Measurements from ENCODE around the gene DEDD2.

DEDD2 gene

GRCh38 chr19:42248270-42249148, 31.0 kb upstream of the DEDD2 start:
- DNase-seq (ENCODE audit: low read depth in 3 of 3) = no peak

GRCh38 chr19:42247640-42248199, 30.2 kb upstream of the DEDD2 start:
- DNase-seq (ENCODE audit: low read depth in 3 of 3) = no peak

- DNase-seq (ENCODE audit: low read depth in 3 of 3) = no peak
Measured at GRCh38 chr19:42246922-42247639, 29.6 kb upstream of the DEDD2 start.

DNA sequence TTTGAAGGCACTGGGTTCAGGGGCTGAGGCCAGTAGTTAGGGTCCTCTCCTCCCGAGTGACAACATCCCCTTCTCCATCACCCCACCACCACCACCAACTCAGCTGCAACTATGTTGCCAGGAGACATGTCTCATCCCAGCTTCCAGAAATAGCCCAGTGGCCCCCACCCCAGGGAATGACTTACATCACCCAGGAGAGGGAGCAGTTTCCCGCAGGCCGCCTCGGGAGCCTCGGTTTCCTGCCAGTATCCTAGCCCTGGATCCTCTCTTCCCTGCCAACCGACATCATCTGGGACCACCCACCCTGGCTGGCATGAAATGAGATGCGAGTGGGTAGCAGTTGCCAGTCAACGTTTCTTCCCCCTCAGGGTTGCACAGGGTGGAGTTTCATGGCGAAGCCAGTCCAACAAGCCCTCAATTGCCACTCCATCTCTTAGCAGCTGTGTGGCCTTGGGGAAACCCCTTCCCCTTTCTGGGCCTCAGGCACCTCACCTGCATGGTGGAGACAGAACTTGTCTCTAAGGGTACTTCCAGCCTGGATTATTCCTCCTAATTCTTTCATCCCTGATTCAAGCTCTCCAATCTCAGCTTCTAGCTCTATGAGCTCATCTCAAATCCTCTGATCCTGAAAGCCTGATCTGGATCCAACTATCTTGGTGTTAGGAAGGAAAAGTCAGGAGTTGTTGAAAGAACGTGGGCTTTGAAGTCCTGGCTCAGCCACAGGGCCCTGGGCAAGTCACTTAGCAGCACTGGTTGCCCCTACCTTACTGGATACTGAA, 28.9 kb upstream of the DEDD2 start:
- DNase-seq (ENCODE audit: low read depth in 3 of 3) = no peak

- no peak for DNase-seq (ENCODE audit: low read depth in 3 of 3)
Measured at GRCh38 chr19:42245231-42245630, 27.8 kb upstream of the DEDD2 start.

GRCh38 chr19:42244347-42245220, 27.1 kb upstream of the DEDD2 start:
- DNase-seq (ENCODE audit: low read depth in 3 of 3) = peak; percentile 84 to 88 (median 86)

- DNase-seq (ENCODE audit: low read depth in 3 of 3) = peak; percentile 90 to 91 (median 91)
Measured at GRCh38 chr19:42242512-42243409, 25.3 kb upstream of the DEDD2 start, which contains the start of gene GSK3A. Gene GSK3A, minus strand, starts transcription at chr19:42242602. Its CDS starts 137 bp downstream, at chr19:42242465.

DNA sequence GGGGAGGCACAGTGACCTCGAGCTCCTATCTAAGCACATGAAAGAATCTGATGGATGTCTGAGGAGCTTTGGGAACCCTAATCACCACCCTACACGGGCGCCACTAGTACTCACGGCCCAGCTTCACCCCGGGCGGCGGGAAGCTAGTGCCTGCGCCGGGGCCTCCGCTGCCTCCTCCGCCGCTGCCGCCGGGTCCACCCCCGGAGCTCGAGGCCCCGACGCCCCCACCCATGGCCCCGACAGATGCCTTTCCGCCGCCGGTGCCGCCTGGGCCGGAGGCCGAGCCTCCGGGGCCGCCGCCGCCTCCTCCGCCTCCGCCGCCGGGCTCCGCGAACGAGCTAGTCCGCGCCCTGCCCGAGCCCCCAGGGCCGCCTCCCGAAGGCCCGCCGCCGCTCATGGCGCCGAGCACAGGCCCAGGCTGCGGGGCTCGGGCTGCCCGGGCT, 24.6 kb upstream of the DEDD2 start:
- no peak for DNase-seq (ENCODE audit: low read depth in 3 of 3)

DNA sequence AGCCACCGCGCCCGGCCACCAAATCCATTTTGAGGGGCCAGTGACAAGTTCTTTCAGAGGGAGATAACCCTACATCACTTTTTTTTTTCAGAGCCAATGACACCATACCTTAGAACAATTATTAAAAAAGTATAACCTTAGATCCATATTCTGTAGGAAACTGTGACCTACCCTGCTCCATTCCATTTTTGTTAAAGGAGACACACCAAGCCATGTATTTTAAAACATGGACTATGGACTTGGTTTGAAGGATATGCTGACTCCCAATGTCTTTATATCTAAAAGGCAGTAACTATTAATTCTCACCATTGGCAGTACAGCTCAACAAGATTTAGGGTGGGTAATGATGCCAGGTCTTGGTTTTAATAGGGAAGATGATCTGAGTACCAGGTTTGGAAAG, 23.8 kb upstream of the DEDD2 start:
- no peak for DNase-seq (ENCODE audit: low read depth in 3 of 3)

- DNase-seq (ENCODE audit: low read depth in 3 of 3) = no peak
Measured at GRCh38 chr19:42239544-42240220, 22.2 kb upstream of the DEDD2 start.

- DNase-seq (ENCODE audit: low read depth in 3 of 3) = no peak
Measured at GRCh38 chr19:42235181-42235580, 17.7 kb upstream of the DEDD2 start.

DNA sequence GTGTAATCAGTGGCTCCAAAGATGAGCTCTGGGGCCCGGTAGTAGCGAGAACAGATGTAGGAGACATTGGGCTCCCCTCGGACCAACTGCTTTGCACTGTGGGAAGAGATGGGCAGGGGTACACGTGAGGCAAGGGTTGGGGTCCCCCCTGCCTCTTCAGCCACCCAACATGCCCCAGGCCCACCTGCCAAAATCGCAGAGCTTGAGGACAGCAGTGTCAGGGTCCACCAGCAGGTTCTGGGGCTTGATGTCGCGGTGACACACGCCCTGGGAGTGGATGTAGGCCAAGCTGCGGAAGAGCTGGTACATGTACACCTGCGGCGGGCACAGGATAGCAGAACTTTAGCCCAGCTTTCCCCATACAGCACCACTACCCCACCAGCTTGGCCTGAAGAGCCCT, 16.9 kb upstream of the DEDD2 start:
- no peak for DNase-seq (ENCODE audit: low read depth in 3 of 3)

DNA sequence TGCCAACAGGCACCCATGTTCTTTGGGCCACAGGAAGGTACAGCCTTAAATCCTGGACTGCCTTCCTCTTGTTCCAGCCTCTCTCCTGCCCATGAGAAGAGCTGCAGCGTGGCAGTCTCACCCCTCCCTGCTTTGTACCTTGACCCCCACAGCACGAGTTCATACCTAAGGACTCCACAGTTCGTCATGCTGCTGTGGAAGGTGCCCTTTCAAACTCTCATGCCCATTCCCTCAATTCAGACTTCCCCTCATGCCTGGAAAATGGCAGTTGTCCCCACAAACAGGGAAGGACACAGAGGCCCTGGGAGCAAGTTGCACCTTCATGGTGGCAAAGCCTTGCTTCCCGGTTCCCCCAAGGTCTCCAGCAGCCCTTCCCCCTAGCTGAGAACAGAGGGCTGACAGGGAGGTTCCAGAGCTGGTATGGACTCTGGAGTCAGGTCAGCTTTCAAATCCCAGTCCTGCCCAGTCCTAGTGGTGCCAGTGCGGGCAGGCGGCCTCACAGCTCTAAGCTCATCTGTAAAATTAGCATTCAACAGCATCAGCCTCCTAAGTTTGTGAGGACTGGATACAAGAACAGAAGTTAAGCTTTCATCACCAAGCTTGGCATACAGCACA, 16.3 kb upstream of the DEDD2 start:
- no peak for DNase-seq (ENCODE audit: low read depth in 3 of 3)

GRCh38 chr19:42233106-42233505, 15.6 kb upstream of the DEDD2 start:
- DNase-seq (ENCODE audit: low read depth in 3 of 3) = no peak

DNA sequence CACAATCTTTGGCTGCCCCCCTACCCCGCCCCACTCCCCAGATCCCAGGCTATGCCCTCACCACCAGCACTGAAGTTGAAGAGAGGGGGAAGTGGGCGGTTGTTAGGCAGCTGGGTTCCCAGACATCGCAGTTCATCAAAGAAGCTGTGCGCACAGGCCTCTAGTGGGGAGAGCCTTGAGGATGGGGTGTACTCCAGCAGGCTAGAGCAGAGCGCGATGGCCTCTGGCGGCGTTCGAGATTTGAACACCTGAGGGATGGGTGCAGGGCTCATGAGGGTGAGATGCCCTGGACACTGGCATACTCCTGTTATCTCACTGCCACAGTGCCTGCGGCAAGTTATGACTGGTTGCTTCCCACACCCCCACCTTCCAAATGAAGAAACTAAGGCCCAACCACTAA, 15.0 kb upstream of the DEDD2 start:
- no peak for DNase-seq (ENCODE audit: low read depth in 3 of 3)

GRCh38 chr19:42230571-42230970, 13.1 kb upstream of the DEDD2 start:
- DNase-seq (ENCODE audit: low read depth in 3 of 3) = no peak

- no peak for DNase-seq (ENCODE audit: low read depth in 3 of 3)
Measured at GRCh38 chr19:42229855-42230351, 12.4 kb upstream of the DEDD2 start.

GRCh38 chr19:42229301-42229854, 11.9 kb upstream of the DEDD2 start:
- no peak for DNase-seq (ENCODE audit: low read depth in 3 of 3)

Measured in stimulated activated CD4-positive, alpha-beta T cell treated with anti-CD3 and anti-CD28 coated beads, TNF-alpha, amount 100 ng/mL, for 48 hours (primary cell).